Suprapubic skin (tissue), 4 donors: ENCODE measurements around the gene IL1RL2. TPM values are rescaled to one million over a fixed set of nuclear protein-coding genes. Genes with fewer than 3 reads are reported as not detected.

Experiments
- DNase-seq, 2 donors: peaks; one replicate each; pipeline ENCODE4 v3.0.0-alpha.2; 2019; ENCODE audit warnings: low spot score in 2 of 2
- H3K27ac ChIP-seq: fragments of 200-600 bp; sonication (generic); one replicate; pipeline ENCODE4 v1.5.1; 2019
- H3K27me3 ChIP-seq: fragments of 200-600 bp; sonication (generic); one replicate; pipeline ENCODE4 v1.5.1; 2019
- H3K36me3 ChIP-seq: fragments of 200-600 bp; sonication (generic); one replicate; pipeline ENCODE4 v1.5.1; 2019
- H3K4me1 ChIP-seq: fragments of 200-600 bp; sonication (generic); one replicate; pipeline ENCODE4 v1.5.1; 2019
- H3K4me3 ChIP-seq: fragments of 200-600 bp; sonication (generic); one replicate; pipeline ENCODE4 v1.5.1; 2019; ENCODE audit warnings: mild to moderate bottlenecking
- H3K9me3 ChIP-seq: fragments of 200-600 bp; sonication (generic); one replicate; pipeline ENCODE4 v1.5.1; 2019
- EP300 ChIP-seq: sonication (generic); formaldehyde crosslinking; IDR thresholded peaks from one replicate; pipeline ENCODE4 v1.6.1; 2017; ENCODE audit warnings: antibody characterized with exemption
- POLR2A ChIP-seq, 2 donors: fragments of 450-650 bp; IDR thresholded peaks; one replicate each; pipeline ENCODE4 v1.6.1; 2017; ENCODE audit warnings: antibody characterized with exemption in 2 of 2, mild to moderate bottlenecking in 2 of 2, moderate library complexity in 2 of 2
- POLR2AphosphoS5 ChIP-seq, 3 donors: sonication (generic); formaldehyde crosslinking; IDR thresholded peaks; one replicate each; pipeline ENCODE4 v1.6.1; 2017; ENCODE audit warnings: antibody characterized with exemption in 3 of 3
- WGBS: methylation state at CpG from one replicate; pipeline ENCODE4 v1.1.5; 2018; 5-methylcytosine and 5-hydroxymethylcytosine counted together
- total RNA-seq, 4 donors: library from RNA; depleted of rRNA; stranded (reverse); fragments of >200 nt; gene quantifications; one replicate each; pipeline ENCODE4 v1.1.0, GENCODE V29; 2016
- TF ChIP-seq, protein P1 (sequence below), 2 donors: fragments of 200-600 bp in 1 of 2; fragments of 450-650 bp in 1 of 2; sonication (generic) in 1 of 2; IDR thresholded peaks; one replicate each; pipeline ENCODE4 v1.5.1; 2016 to 2019; ENCODE audit warnings: antibody characterized with exemption in 2 of 2, mild to moderate bottlenecking in 1 of 2, moderate library complexity in 1 of 2

IL1RL2 gene
- total RNA-seq, 4 donors from 2014 or later = 7.0 to 15.9 (median 12.0) TPM

DNA sequence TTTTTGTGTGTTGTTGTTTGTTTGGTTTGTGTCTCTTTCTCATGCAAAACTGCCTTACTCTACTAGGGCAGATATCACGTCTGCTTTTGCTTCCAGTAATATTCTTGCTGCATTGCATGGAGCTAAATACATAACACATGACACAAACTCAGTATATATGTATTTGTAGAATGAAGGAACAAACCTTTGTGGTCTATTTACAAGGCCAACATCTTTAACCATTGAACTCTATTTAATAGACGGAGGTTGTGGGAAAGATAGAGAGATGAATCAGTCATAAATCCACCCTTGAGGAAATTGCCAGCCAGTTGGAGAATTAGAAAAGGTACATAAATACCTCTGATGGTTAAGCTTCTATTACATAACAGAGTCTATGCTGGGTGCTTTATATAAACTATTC, 98.5 kb downstream of the IL1RL2 start:
- Histone ChIP-seq H3K27ac (no peak overlapping the region), H3K9me3 (no peaks in the 10 kb centered on the region), H3K4me3 (no peak overlapping the region), H3K36me3 (no peaks in the 10 kb centered on the region), H3K4me1 (no peaks in the 10 kb centered on the region), H3K27me3 (no peaks in the 10 kb centered on the region)
- TF ChIP-seq POLR2AphosphoS5 (IDR thresholded peaks at IDR 0.05) (no peak), EP300 (no peak), POLR2A (IDR thresholded peaks at IDR 0.05) (no peak)
- TF ChIP-seq, protein P1, sequence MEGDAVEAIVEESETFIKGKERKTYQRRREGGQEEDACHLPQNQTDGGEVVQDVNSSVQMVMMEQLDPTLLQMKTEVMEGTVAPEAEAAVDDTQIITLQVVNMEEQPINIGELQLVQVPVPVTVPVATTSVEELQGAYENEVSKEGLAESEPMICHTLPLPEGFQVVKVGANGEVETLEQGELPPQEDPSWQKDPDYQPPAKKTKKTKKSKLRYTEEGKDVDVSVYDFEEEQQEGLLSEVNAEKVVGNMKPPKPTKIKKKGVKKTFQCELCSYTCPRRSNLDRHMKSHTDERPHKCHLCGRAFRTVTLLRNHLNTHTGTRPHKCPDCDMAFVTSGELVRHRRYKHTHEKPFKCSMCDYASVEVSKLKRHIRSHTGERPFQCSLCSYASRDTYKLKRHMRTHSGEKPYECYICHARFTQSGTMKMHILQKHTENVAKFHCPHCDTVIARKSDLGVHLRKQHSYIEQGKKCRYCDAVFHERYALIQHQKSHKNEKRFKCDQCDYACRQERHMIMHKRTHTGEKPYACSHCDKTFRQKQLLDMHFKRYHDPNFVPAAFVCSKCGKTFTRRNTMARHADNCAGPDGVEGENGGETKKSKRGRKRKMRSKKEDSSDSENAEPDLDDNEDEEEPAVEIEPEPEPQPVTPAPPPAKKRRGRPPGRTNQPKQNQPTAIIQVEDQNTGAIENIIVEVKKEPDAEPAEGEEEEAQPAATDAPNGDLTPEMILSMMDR (IDR thresholded peaks at IDR 0.05) = no peak
- no peak for DNase-seq
- 91% methylated on average over 2 of the region's 2 CpGs for WGBS

DNA sequence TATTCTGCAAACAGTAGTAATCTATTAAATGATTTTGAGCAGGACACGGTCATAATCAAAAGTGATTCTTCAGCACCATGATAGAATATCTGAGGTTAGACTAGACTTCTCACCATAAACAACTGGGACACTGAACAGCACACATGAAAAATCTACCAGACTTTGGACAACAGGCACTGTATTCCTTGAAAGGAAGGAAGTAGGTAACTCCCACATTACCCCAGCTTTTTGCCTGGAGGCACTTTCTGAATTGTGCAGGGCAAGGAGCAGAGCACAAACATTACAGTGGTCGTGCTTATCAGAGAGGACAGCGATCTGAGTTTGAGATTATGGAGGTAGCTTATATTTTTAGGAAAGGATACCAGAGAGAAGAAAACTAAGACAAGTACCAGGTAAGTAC, 99.2 kb downstream of the IL1RL2 start:
- DNase-seq = no peak
- no peaks in the 10 kb centered on the region for H3K4me1 ChIP-seq
- no peaks in the 10 kb centered on the region for H3K27me3 ChIP-seq
- H3K36me3 ChIP-seq = no peaks in the 10 kb centered on the region
- 68% methylated on average over 3 of the region's 3 CpGs for WGBS
- no peak for TF ChIP-seq POLR2A (IDR thresholded peaks at IDR 0.05)
- TF ChIP-seq POLR2AphosphoS5 (IDR thresholded peaks at IDR 0.05) = no peak
- TF ChIP-seq, protein P1 (IDR thresholded peaks at IDR 0.05) = no peak
- no peak for TF ChIP-seq EP300
- H3K4me3 ChIP-seq = no peak overlapping the region
- H3K27ac ChIP-seq = no peak overlapping the region
- no peaks in the 10 kb centered on the region for H3K9me3 ChIP-seq

DNA sequence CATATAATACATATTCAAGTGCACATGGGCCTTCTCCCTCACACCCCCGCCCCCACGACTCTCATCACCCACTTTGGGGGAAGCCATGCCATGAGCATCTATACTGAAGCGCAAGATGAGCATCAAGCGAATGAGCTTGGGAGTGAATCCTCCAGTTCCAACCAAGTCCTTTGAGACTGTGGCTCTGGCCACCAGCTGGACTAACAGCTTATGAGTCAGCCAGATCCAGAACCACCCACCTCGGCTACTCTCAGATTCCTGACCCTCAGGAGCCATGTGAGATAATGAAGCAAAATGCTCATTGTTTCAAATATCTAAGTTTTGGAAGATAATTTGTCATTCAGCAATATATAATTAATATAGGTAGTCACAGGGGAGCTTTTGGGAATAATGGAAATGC, 102.3 kb downstream of the IL1RL2 start:
- DNase-seq = no peak
- Histone ChIP-seq H3K4me1 (no peaks in the 10 kb centered on the region), H3K4me3 (no peak overlapping the region), H3K36me3 (no peaks in the 10 kb centered on the region), H3K27ac (no peak overlapping the region), H3K27me3 (no peaks in the 10 kb centered on the region), H3K9me3 (no peaks in the 10 kb centered on the region)
- TF ChIP-seq EP300 (no peak), POLR2AphosphoS5 (IDR thresholded peaks at IDR 0.05) (no peak), POLR2A (IDR thresholded peaks at IDR 0.05) (no peak)
- TF ChIP-seq, protein P1 (IDR thresholded peaks at IDR 0.05) = no peak
- WGBS = 91% methylated on average over 5 of the region's 5 CpGs

Other genes starting within 250 kb of the IL1RL2 start
- gene IL1R2, start 195.1 kb upstream of the IL1RL2 start, total RNA-seq = 100 to 1,000 TPM in 2 of 4 donors, 10 to 100 TPM in 2; 55.3 to 103 (median 80.7) TPM
- gene IL1R1, start 44.3 kb upstream of the IL1RL2 start, total RNA-seq = 10 to 100 TPM; 52.1 to 90.0 (median 58.8) TPM
- gene IL1RL1, start 124.5 kb downstream of the IL1RL2 start, total RNA-seq = 1 to 10 TPM in 3 of 4 donors, under 1 TPM in 1; 0.98 to 6.6 (median 1.2) TPM
- 1 to 10 TPM in 3 of 4 donors, under 1 TPM in 1; 0.89 to 7.2 (median 2.2) TPM for gene IL18R1, start 168.8 kb downstream of the IL1RL2 start, total RNA-seq
- gene IL18RAP, start 236.1 kb downstream of the IL1RL2 start, total RNA-seq = 1 to 10 TPM in 1 of 4 donors, under 1 TPM in 1, not detected in 2; 0.59 to 2.3 TPM